ENCODE measurements around the gene FAM32A. TPM values are rescaled to one million over a fixed set of nuclear protein-coding genes. Genes with fewer than 3 reads are reported as not detected.

Gene FAM32A
- total and polyA plus RNA-seq, 9 donors = 37.9 to 68.6 (median 46.5) TPM

- DNase-seq = no peak
- intact Hi-C loops (cut with DNase I) = no loop called here
- no peaks in the 10 kb centered on the region for H3K27me3 ChIP-seq
- no peak overlapping the region for H3K27ac ChIP-seq
- H3K9me3 ChIP-seq = no peaks in the 10 kb centered on the region
- H3K4me1 ChIP-seq (ENCODE audit: insufficient read depth) = no peaks in the 10 kb centered on the region
- 79 to 86% (median 80%) methylated on average over 8 of the region's 8 CpGs for WGBS, 3 donors
- no peaks in the 10 kb centered on the region for H3K36me3 ChIP-seq
- H3K4me3 ChIP-seq = no peak overlapping the region
- TF ChIP-seq POLR2A (IDR thresholded peaks at IDR 0.05) = no peak
- TF ChIP-seq EP300 (IDR thresholded peaks at IDR 0.05) = no peak
- TF ChIP-seq CTCF (IDR thresholded peaks at IDR 0.05) = no peak
These were observed 36.6 kb upstream of the FAM32A start for GRCh38 chr19:16148443-16149229.

- intact Hi-C loops (cut with DNase I) = no loop called here
- Histone ChIP-seq H3K36me3 (no peaks in the 10 kb centered on the region), H3K4me1 (ENCODE audit: insufficient read depth) (no peaks in the 10 kb centered on the region), H3K27me3 (no peaks in the 10 kb centered on the region), H3K9me3 (no peaks in the 10 kb centered on the region), H3K4me3 (no peak overlapping the region), H3K27ac (no peak overlapping the region)
- WGBS, 3 donors = 72 to 79% (median 78%) methylated on average over 11 of the region's 11 CpGs
- no peak for TF ChIP-seq POLR2A (IDR thresholded peaks at IDR 0.05)
- no peak for TF ChIP-seq EP300 (IDR thresholded peaks at IDR 0.05)
- TF ChIP-seq CTCF (IDR thresholded peaks at IDR 0.05) = no peak
- DNase-seq = no peak
These were observed 31.5 kb upstream of the FAM32A start for GRCh38 chr19:16153582-16154336.

GRCh38 chr19:16154557-16154956 lies 30.7 kb upstream of the FAM32A start:
- intact Hi-C loops (cut with DNase I) = no loop called here
- no peak for DNase-seq
- no peaks in the 10 kb centered on the region for H3K4me1 ChIP-seq (ENCODE audit: insufficient read depth)
- no peak overlapping the region for H3K4me3 ChIP-seq
- no peak for TF ChIP-seq POLR2A (IDR thresholded peaks at IDR 0.05)
- TF ChIP-seq CTCF (IDR thresholded peaks at IDR 0.05) = no peak
- no peak for TF ChIP-seq EP300 (IDR thresholded peaks at IDR 0.05)
- 89 to 95% (median 93%) methylated on average over 8 of the region's 8 CpGs for WGBS, 3 donors
- H3K27me3 ChIP-seq = no peaks in the 10 kb centered on the region
- no peak overlapping the region for H3K27ac ChIP-seq
- H3K36me3 ChIP-seq = no peaks in the 10 kb centered on the region
- no peaks in the 10 kb centered on the region for H3K9me3 ChIP-seq

GRCh38 chr19:16155128-16155527 lies 30.1 kb upstream of the FAM32A start:
- no peaks in the 10 kb centered on the region for H3K9me3 ChIP-seq
- DNase-seq = no peak
- H3K4me3 ChIP-seq = no peak overlapping the region
- H3K27ac ChIP-seq = no peak overlapping the region
- TF ChIP-seq CTCF (IDR thresholded peaks at IDR 0.05) = no peak
- TF ChIP-seq POLR2A (IDR thresholded peaks at IDR 0.05) = no peak
- H3K4me1 ChIP-seq (ENCODE audit: insufficient read depth) = no peaks in the 10 kb centered on the region
- H3K36me3 ChIP-seq = no peaks in the 10 kb centered on the region
- 87 to 97% (median 91%) methylated on average over 1 of the region's 1 CpG for WGBS, 3 donors
- intact Hi-C loops (cut with DNase I) = no loop called here
- H3K27me3 ChIP-seq = no peaks in the 10 kb centered on the region

All from ovary (tissue), 9 donors.